Neural progenitor cell (in vitro differentiated cells): Measurements from ENCODE around the gene C10orf120. TPM values are rescaled to one million over a fixed set of nuclear protein-coding genes. Genes with fewer than 3 reads are reported as not detected.
A peak's percentile ranks its signal among the peaks of the same experiment; 100 is the strongest.

Experiments used
- DNase-seq: peaks from one replicate; pipeline ENCODE4 v3.0.0-alpha.2; 2016; ENCODE audit warnings: low spot score
- H2AFZ ChIP-seq: fragments of 200-600 bp; sonication (generic); replicated peaks from 2 replicates; pipeline ENCODE4 v1.6.1; 2016; ENCODE audit warnings: antibody characterized with exemption
- H3F3A ChIP-seq: fragments of 200-600 bp; sonication (generic); 2 replicates; pipeline ENCODE4 v1.6.1; 2016; ENCODE audit warnings: antibody characterized with exemption, low read depth
- H3K27ac ChIP-seq: fragments of 200-600 bp; sonication (generic); 2 replicates; pipeline ENCODE4 v1.5.1; 2016; ENCODE audit warnings: mild to moderate bottlenecking
- H3K27me3 ChIP-seq: fragments of 200-600 bp; sonication (generic); 2 replicates; pipeline ENCODE4 v1.6.1; 2016; ENCODE audit warnings: mild to moderate bottlenecking, moderate library complexity
- H3K36me3 ChIP-seq: fragments of 200-600 bp; sonication (generic); 2 replicates; pipeline ENCODE4 v1.5.1; 2016
- H3K4me1 ChIP-seq: fragments of 200-600 bp; sonication (generic); 2 replicates; pipeline ENCODE4 v1.6.1; 2016; ENCODE audit warnings: mixed run types
- H3K4me2 ChIP-seq: fragments of 200-600 bp; sonication (generic); 2 replicates; pipeline ENCODE4 v1.6.1; 2016
- H3K4me3 ChIP-seq: fragments of 200-600 bp; sonication (generic); 2 replicates; pipeline ENCODE4 v1.5.1; 2016
- H3K79me2 ChIP-seq: fragments of 200-600 bp; sonication (generic); 2 replicates; pipeline ENCODE4 v1.6.1; 2016; ENCODE audit warnings: low read depth
- H3K9ac ChIP-seq: fragments of 200-600 bp; sonication (generic); 2 replicates; pipeline ENCODE4 v1.6.1; 2016
- H3K9me3 ChIP-seq: fragments of 200-600 bp; sonication (generic); 2 replicates; pipeline ENCODE4 v1.5.1; 2016; ENCODE audit warnings: low read depth
- H4K20me1 ChIP-seq: fragments of 200-600 bp; sonication (generic); 2 replicates; pipeline ENCODE4 v1.6.1; 2016; ENCODE audit warnings: low read depth
- H3K27ac Mint-ChIP-seq: 3 replicates; pipeline ENCODE4 v1.8.0; 2021; ENCODE audit warnings: mixed read lengths
- H3K27me3 Mint-ChIP-seq: 2 replicates; pipeline ENCODE4 v1.8.0; 2022; ENCODE audit warnings: low read depth, mild to moderate bottlenecking, inconsistent platforms, moderate library complexity, mixed read lengths; ENCODE audit not compliant: insufficient read depth
- H3K36me3 Mint-ChIP-seq: 3 replicates; pipeline ENCODE4 v1.8.0; 2021; ENCODE audit warnings: mixed read lengths
- H3K4me1 Mint-ChIP-seq: 3 replicates; pipeline ENCODE4 v1.8.0; 2021; ENCODE audit warnings: mixed read lengths
- H3K4me3 Mint-ChIP-seq: 3 replicates; pipeline ENCODE4 v1.8.0; 2021; ENCODE audit warnings: mild to moderate bottlenecking, moderate library complexity, mixed read lengths
- H3K9me3 Mint-ChIP-seq: 3 replicates; pipeline ENCODE4 v1.8.0; 2020; ENCODE audit warnings: mixed read lengths
- CTCF ChIP-seq: fragments of 200-600 bp; sonication (generic); IDR thresholded peaks from 2 replicates; pipeline ENCODE4 v1.5.1; 2017; ENCODE audit warnings: antibody characterized with exemption, mild to moderate bottlenecking
- EZH2 ChIP-seq: fragments of 200-600 bp; sonication (generic); IDR thresholded peaks from 2 replicates; pipeline ENCODE4 v1.6.1; 2017; ENCODE audit warnings: antibody characterized with exemption, mild to moderate bottlenecking, moderate library complexity
- EZH2phosphoT487 ChIP-seq: fragments of 200-600 bp; sonication (generic); IDR thresholded peaks from 2 replicates; pipeline ENCODE4 v1.6.1; 2017; ENCODE audit warnings: antibody characterized with exemption
- total RNA-seq: library from RNA; depleted of rRNA; stranded (reverse); fragments of >200 nt; gene quantifications from 2 replicates; pipeline ENCODE4 v1.2.3, GENCODE V29; 2015; ENCODE audit warnings: low replicate concordance

Gene C10orf120
- total RNA-seq, 1 donor from 2014 or later: not detected

- no peaks in the 10 kb centered on the region for H3F3A ChIP-seq
- no peak overlapping the region for H3K9ac ChIP-seq
- H3K4me2 ChIP-seq: no peak overlapping the region
- no peak overlapping the region for H2AFZ ChIP-seq
- DNase-seq: no peak
- no peaks in the 10 kb centered on the region for H3K27me3 ChIP-seq
- H3K4me3 ChIP-seq: no peak overlapping the region
- no peaks in the 10 kb centered on the region for H4K20me1 ChIP-seq
- Mint-ChIP-seq H3K27ac (no peak overlapping the region), H3K27me3 (peaks cover 4% of the 10 kb centered on the region), H3K9me3 (no peaks in the 10 kb centered on the region), H3K36me3 (no peaks in the 10 kb centered on the region), H3K4me3 (no peak overlapping the region), H3K4me1 (no peaks in the 10 kb centered on the region)
- H3K36me3 ChIP-seq: no peaks in the 10 kb centered on the region
- no peaks in the 10 kb centered on the region for H3K79me2 ChIP-seq
- TF ChIP-seq EZH2phosphoT487 (no peak), CTCF (no peak), EZH2 (no peak)
- H3K27ac ChIP-seq: no peak overlapping the region
- no peaks in the 10 kb centered on the region for H3K9me3 ChIP-seq
- H3K4me1 ChIP-seq: no peaks in the 10 kb centered on the region
Observed at GRCh38 chr10:122706467-122706866, 6.8 kb upstream of the C10orf120 start.

- H3K4me1 ChIP-seq: no peaks in the 10 kb centered on the region
- H3K27me3 ChIP-seq: no peaks in the 10 kb centered on the region
- H3K9ac ChIP-seq: no peak overlapping the region
- peak; percentile 98 for TF ChIP-seq CTCF
- TF ChIP-seq EZH2: no peak
- no peaks in the 10 kb centered on the region for H4K20me1 ChIP-seq
- peak; percentile 82 for DNase-seq
- no peaks in the 10 kb centered on the region for H3K36me3 ChIP-seq
- no peaks in the 10 kb centered on the region for H3K79me2 ChIP-seq
- no peaks in the 10 kb centered on the region for H3K36me3 Mint-ChIP-seq
- no peak overlapping the region for H3K4me2 ChIP-seq
- H3K4me3 ChIP-seq: no peak overlapping the region
- peaks cover 7% of the 10 kb centered on the region for H3K27me3 Mint-ChIP-seq
- H3K9me3 Mint-ChIP-seq: no peaks in the 10 kb centered on the region
- H3F3A ChIP-seq: no peaks in the 10 kb centered on the region
- no peak overlapping the region for H3K4me3 Mint-ChIP-seq
- no peak overlapping the region for H2AFZ ChIP-seq
- H3K27ac ChIP-seq: no peak overlapping the region
- no peaks in the 10 kb centered on the region for H3K9me3 ChIP-seq
- H3K27ac Mint-ChIP-seq: no peak overlapping the region
- no peaks in the 10 kb centered on the region for H3K4me1 Mint-ChIP-seq
Observed at GRCh38 chr10:122703483-122704448, 4.1 kb upstream of the C10orf120 start.

- Mint-ChIP-seq H3K4me1 (no peaks in the 10 kb centered on the region), H3K36me3 (no peaks in the 10 kb centered on the region), H3K4me3 (no peak overlapping the region), H3K9me3 (no peaks in the 10 kb centered on the region), H3K27ac (no peak overlapping the region), H3K27me3 (peaks cover 12% of the 10 kb centered on the region)
- Histone ChIP-seq H3K4me1 (no peaks in the 10 kb centered on the region), H3F3A (no peaks in the 10 kb centered on the region), H3K9me3 (no peaks in the 10 kb centered on the region), H2AFZ (no peak overlapping the region), H3K27me3 (no peaks in the 10 kb centered on the region), H3K4me3 (no peak overlapping the region), H3K4me2 (no peak overlapping the region), H3K79me2 (no peaks in the 10 kb centered on the region), H3K27ac (no peak overlapping the region), H4K20me1 (no peaks in the 10 kb centered on the region), H3K9ac (no peak overlapping the region), H3K36me3 (no peaks in the 10 kb centered on the region)
- TF ChIP-seq CTCF (no peak), EZH2 (no peak), EZH2phosphoT487 (no peak)
- no peak for DNase-seq
Observed at GRCh38 chr10:122702275-122702674, 2.6 kb upstream of the C10orf120 start.
